Left ventricle myocardium inferior (tissue), 1 donor: ENCODE results near the gene EEA1. TPM values are rescaled to one million over a fixed set of nuclear protein-coding genes. Genes with fewer than 3 reads are reported as not detected.

Experiments used
- DNase-seq: peaks from one replicate; pipeline ENCODE4 v3.0.0-alpha.2; 2020
- H3K27ac ChIP-seq: fragments of 200-600 bp; replicated peaks from 2 replicates; pipeline ENCODE4 v1.8.0; 2021
- H3K27me3 ChIP-seq: fragments of 200-600 bp; 2 replicates; pipeline ENCODE4 v1.8.0; 2021; ENCODE audit warnings: low read depth
- H3K36me3 ChIP-seq: fragments of 200-600 bp; 2 replicates; pipeline ENCODE4 v1.8.0; 2021
- H3K4me1 ChIP-seq: fragments of 200-600 bp; 2 replicates; pipeline ENCODE4 v1.8.0; 2021
- H3K4me3 ChIP-seq: fragments of 200-600 bp; 2 replicates; pipeline ENCODE4 v1.8.0; 2021; ENCODE audit warnings: mild to moderate bottlenecking, moderate library complexity
- H3K9me3 ChIP-seq: fragments of 200-600 bp; replicated peaks from 2 replicates; pipeline ENCODE4 v1.8.0; 2021
- CTCF ChIP-seq: fragments of 200-600 bp; IDR thresholded peaks from 2 replicates; pipeline ENCODE4 v1.8.0; 2021; ENCODE audit warnings: antibody characterized with exemption, mild to moderate bottlenecking, borderline replicate concordance
- intact Hi-C: fragments of 100-400 bp; cut with micrococcal nuclease; formaldehyde crosslinking; loops from one replicate; pipeline ENCODE4 v1.11.0; 2022
- total RNA-seq: library from RNA; stranded (reverse); fragmentation: NEBNext Ultra II Directional; extraction: Animal tissue kit (Norgen Biotek cat#: 25700); gene quantifications from one replicate; pipeline ENCODE4 v1.2.1, GENCODE V29; 2021
- donor health status: DM: no; HTN: yes; CAD: no; lungs with severe emphysema.

EEA1 gene
- total RNA-seq, 1 donor from 2014 or later: 23.9 TPM

GRCh38 chr12:92897844-92898243 is 31.3 kb downstream of the EEA1 start:
- no peak for DNase-seq
- H3K27me3 ChIP-seq: no peaks in the 10 kb centered on the region
- no peaks in the 10 kb centered on the region for H3K9me3 ChIP-seq
- no peak for TF ChIP-seq CTCF
- peak overlapping the region; percentile 87 for H3K27ac ChIP-seq
- peaks cover 50% of the 10 kb centered on the region for H3K4me1 ChIP-seq
- no peaks in the 10 kb centered on the region for H3K36me3 ChIP-seq
- intact Hi-C loops: no loop called here
- no peak overlapping the region for H3K4me3 ChIP-seq

- Histone ChIP-seq H3K4me3 (no peak overlapping the region), H3K36me3 (peaks cover 19% of the 10 kb centered on the region), H3K27me3 (no peaks in the 10 kb centered on the region), H3K27ac (no peak overlapping the region), H3K9me3 (no peaks in the 10 kb centered on the region), H3K4me1 (peaks cover 14% of the 10 kb centered on the region)
- intact Hi-C loops: no loop called here
- no peak for TF ChIP-seq CTCF
- no peak for DNase-seq
Observed at GRCh38 chr12:92890601-92891106, 38.4 kb downstream of the EEA1 start.

- Histone ChIP-seq H3K27ac (no peak overlapping the region), H3K9me3 (no peaks in the 10 kb centered on the region), H3K4me1 (no peaks in the 10 kb centered on the region), H3K27me3 (no peaks in the 10 kb centered on the region), H3K4me3 (no peak overlapping the region), H3K36me3 (peaks cover 36% of the 10 kb centered on the region)
- intact Hi-C loops: no loop called here
- DNase-seq: no peak
- no peak for TF ChIP-seq CTCF
Observed at GRCh38 chr12:92886131-92886530, 43.0 kb downstream of the EEA1 start.

GRCh38 chr12:92879698-92880322 is 49.3 kb downstream of the EEA1 start:
- DNase-seq: no peak
- H3K36me3 ChIP-seq: peaks cover 44% of the 10 kb centered on the region
- H3K4me1 ChIP-seq: no peaks in the 10 kb centered on the region
- H3K4me3 ChIP-seq: no peak overlapping the region
- no peaks in the 10 kb centered on the region for H3K27me3 ChIP-seq
- intact Hi-C loops: no loop called here
- TF ChIP-seq CTCF: no peak
- H3K9me3 ChIP-seq: peaks cover 15% of the 10 kb centered on the region
- no peak overlapping the region for H3K27ac ChIP-seq

GRCh38 chr12:92877904-92878303 is 51.2 kb downstream of the EEA1 start:
- H3K9me3 ChIP-seq: peaks cover 15% of the 10 kb centered on the region
- H3K27me3 ChIP-seq: no peaks in the 10 kb centered on the region
- no peaks in the 10 kb centered on the region for H3K4me1 ChIP-seq
- intact Hi-C loops: no loop called here
- no peak for TF ChIP-seq CTCF
- H3K4me3 ChIP-seq: no peak overlapping the region
- DNase-seq: no peak
- H3K27ac ChIP-seq: no peak overlapping the region
- H3K36me3 ChIP-seq: peaks cover 35% of the 10 kb centered on the region
